GM12801 (cell line): ENCODE results near the gene OR10X1.

Source experiments
- CTCF ChIP-seq: IDR thresholded peaks from one replicate; pipeline ENCODE4 v1.5.1; 2011; ENCODE audit warnings: control low read depth; ENCODE audit not compliant: insufficient read length; ENCODE audit errors: extremely low read depth

Gene OR10X1

GRCh38 chr1:158583962-158584361 lies 4.3 kb upstream of the OR10X1 start:
- TF ChIP-seq CTCF: no peak

GRCh38 chr1:158577561-158577960 lies 2.1 kb downstream of the OR10X1 start:
- no peak for TF ChIP-seq CTCF

GRCh38 chr1:158572226-158572625 lies 7.5 kb downstream of the OR10X1 start:
- no peak for TF ChIP-seq CTCF

GRCh38 chr1:158570480-158570879 lies 9.2 kb downstream of the OR10X1 start, which contains the start of gene OR6P1:
TSS of gene OR6P1 (minus strand) at chr1:158570580. CDS start at chr1:158563604, 6,976 bp downstream.
- no peak for TF ChIP-seq CTCF

- TF ChIP-seq CTCF: no peak
Observed at GRCh38 chr1:158564608-158565007, 15.1 kb downstream of the OR10X1 start.

GRCh38 chr1:158563853-158564252 lies 15.8 kb downstream of the OR10X1 start:
- TF ChIP-seq CTCF: no peak

- no peak for TF ChIP-seq CTCF
Observed at GRCh38 chr1:158559696-158560095, 20.0 kb downstream of the OR10X1 start.

- no peak for TF ChIP-seq CTCF
Observed at GRCh38 chr1:158554352-158554751, 25.3 kb downstream of the OR10X1 start, which contains the start of gene OR6Y1. TSS of gene OR6Y1 (minus strand) at chr1:158554405. CDS start at chr1:158548105, 6,300 bp downstream.
